Right atrium auricular region (tissue), 2 donors: Measurements from ENCODE around the gene SOX13. TPM values are rescaled to one million over a fixed set of nuclear protein-coding genes. Genes with fewer than 3 reads are reported as not detected.
"Not testable (repeated sequence)": the region's sequence is repeated elsewhere in the genome, so short reads cannot be mapped to it uniquely, and the experiment has no call there.

ENCODE experiments used
- DNase-seq: peaks from one replicate; pipeline ENCODE4 v3.0.0-alpha.2; 2019; ENCODE audit warnings: low spot score
- H3K27ac ChIP-seq, 2 donors: fragments of 200-600 bp; sonication (generic); 1 replicate in 1 of 2; 2 replicates in 1 of 2; pipeline ENCODE4 v1.5.1; 2016 to 2019
- H3K27me3 ChIP-seq, 2 donors: fragments of 200-600 bp; sonication (generic); one replicate each; pipeline versions ENCODE4 v1.5.1 to v1.6.0; 2017 to 2019
- H3K36me3 ChIP-seq: fragments of 200-600 bp; sonication (generic); one replicate; pipeline ENCODE4 v1.5.1; 2016
- H3K4me1 ChIP-seq, 2 donors: fragments of 200-600 bp; sonication (generic); one replicate each; pipeline versions ENCODE4 v1.5.1 to v1.6.0; 2017 to 2019
- H3K4me3 ChIP-seq, 2 donors: fragments of 200-600 bp; sonication (generic); 1 replicate in 1 of 2; 2 replicates in 1 of 2; pipeline ENCODE4 v1.5.1; 2017 to 2019; ENCODE audit warnings: mild to moderate bottlenecking in 1 of 2, moderate library complexity in 1 of 2
- H3K9me3 ChIP-seq, 2 donors: fragments of 200-600 bp; sonication (generic); one replicate each; pipeline ENCODE4 v1.5.1; 2019
- total RNA-seq, 2 donors: library from RNA; depleted of rRNA; stranded (reverse); fragments of >200 nt; gene quantifications; one replicate each; pipeline ENCODE4 v1.1.0, GENCODE V29; 2016
- TF ChIP-seq, protein P1 (sequence below), 2 donors: fragments of 200-600 bp; sonication (generic); IDR thresholded peaks; one replicate each; pipeline ENCODE4 v1.5.1; 2019; ENCODE audit warnings: antibody characterized with exemption in 2 of 2

SOX13 gene
- total RNA-seq, 2 donors from 2014 or later, result 7.9 to 8.6 TPM

DNA sequence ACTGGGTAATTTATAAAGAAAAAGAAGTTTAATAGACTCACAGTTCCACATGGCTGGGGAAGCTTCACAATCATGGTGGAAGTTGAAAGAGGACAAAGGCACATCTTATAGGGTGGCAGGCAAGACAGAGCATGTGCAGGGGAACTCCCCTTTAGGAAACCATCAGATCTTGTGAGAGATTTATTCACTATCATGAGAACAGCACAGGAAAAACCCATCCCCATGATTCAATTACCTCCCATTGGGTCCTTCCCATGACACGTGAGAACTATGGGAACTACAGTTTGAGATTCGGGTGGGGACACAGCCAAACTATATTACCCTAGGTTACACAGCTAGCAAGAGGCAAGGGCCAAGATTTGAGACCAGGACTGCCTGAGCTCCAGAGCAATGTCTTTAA lies 30.4 kb upstream of the SOX13 start:
- Histone ChIP-seq H3K27ac (peak overlapping the region; percentile 13 to 67), H3K27me3 (no peaks in the 10 kb centered on the region), H3K36me3 (no peaks in the 10 kb centered on the region), H3K4me1 (peaks cover 0 to 35% of the 10 kb centered on the region in 2 donors), H3K9me3 (no peaks in the 10 kb centered on the region), H3K4me3 (no peak overlapping the region)
- TF ChIP-seq, protein P1, sequence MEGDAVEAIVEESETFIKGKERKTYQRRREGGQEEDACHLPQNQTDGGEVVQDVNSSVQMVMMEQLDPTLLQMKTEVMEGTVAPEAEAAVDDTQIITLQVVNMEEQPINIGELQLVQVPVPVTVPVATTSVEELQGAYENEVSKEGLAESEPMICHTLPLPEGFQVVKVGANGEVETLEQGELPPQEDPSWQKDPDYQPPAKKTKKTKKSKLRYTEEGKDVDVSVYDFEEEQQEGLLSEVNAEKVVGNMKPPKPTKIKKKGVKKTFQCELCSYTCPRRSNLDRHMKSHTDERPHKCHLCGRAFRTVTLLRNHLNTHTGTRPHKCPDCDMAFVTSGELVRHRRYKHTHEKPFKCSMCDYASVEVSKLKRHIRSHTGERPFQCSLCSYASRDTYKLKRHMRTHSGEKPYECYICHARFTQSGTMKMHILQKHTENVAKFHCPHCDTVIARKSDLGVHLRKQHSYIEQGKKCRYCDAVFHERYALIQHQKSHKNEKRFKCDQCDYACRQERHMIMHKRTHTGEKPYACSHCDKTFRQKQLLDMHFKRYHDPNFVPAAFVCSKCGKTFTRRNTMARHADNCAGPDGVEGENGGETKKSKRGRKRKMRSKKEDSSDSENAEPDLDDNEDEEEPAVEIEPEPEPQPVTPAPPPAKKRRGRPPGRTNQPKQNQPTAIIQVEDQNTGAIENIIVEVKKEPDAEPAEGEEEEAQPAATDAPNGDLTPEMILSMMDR (IDR thresholded peaks at IDR 0.05), result no peak
- no peak for DNase-seq

- DNase-seq, result no peak
- peaks cover 0 to 35% of the 10 kb centered on the region in 2 donors for H3K4me1 ChIP-seq
- H3K9me3 ChIP-seq, result no peaks in the 10 kb centered on the region
- no peaks in the 10 kb centered on the region for H3K36me3 ChIP-seq
- no peaks in the 10 kb centered on the region for H3K27me3 ChIP-seq
- peak overlapping the region in 1 of 2 donors; percentile 67 for H3K27ac ChIP-seq
- TF ChIP-seq, protein P1 (IDR thresholded peaks at IDR 0.05), result no peak
- H3K4me3 ChIP-seq, result no peak overlapping the region
These were observed 29.2 kb upstream of the SOX13 start for GRCh38 chr1:204043680-204044079.

DNA sequence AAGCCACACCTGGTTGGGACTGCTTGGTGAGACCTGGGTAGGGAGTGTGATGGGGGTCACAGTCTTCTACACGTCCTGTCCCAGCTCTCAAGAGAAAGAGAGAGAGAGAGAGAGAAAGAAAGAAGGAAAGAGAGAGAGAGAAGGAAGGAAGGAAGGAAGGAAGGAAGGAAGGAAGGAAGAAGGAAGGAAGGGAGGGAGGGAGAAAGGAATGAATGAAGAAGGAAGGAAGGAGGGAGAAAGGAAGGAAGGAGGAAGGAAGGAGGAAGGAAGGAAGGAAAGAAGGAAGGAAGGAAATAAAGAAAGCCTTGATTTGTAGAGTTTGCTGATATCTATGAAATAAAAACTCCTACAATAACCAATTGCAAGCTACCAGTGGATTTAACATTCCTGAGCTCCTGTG lies 28.5 kb upstream of the SOX13 start:
- Histone ChIP-seq H3K4me3 (no peak overlapping the region), H3K27ac (no peak overlapping the region), H3K4me1 (peaks cover 0 to 35% of the 10 kb centered on the region in 2 donors), H3K9me3 (no peaks in the 10 kb centered on the region), H3K36me3 (no peaks in the 10 kb centered on the region), H3K27me3 (no peaks in the 10 kb centered on the region)
- no peak for DNase-seq
- TF ChIP-seq, protein P1 (IDR thresholded peaks at IDR 0.05), result no peak

GRCh38 chr1:204045430-204045829 lies 27.5 kb upstream of the SOX13 start:
- H3K4me3 ChIP-seq, result no peak overlapping the region

DNA sequence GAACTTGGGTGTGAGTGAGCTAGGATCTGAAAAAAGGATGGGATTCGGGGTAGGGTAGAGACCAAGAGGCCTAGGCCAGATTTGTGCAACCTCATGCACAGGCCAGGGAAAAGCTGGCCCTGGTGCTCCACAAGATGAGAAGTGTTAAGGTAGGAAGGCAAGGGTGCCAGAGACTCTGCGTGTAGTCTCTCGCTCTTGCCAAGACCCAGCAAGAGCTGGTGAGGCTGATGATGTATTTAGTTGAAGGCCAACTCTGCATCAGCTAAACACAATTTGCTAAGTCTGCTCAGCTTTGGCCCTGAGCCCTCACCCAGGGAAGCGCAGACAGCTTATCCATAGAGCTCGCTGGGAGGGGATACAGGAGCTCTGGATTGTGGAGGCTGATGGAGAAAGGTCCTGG lies 26.6 kb upstream of the SOX13 start:
- Histone ChIP-seq H3K36me3 (no peaks in the 10 kb centered on the region), H3K4me1 (peaks cover 0 to 28% of the 10 kb centered on the region in 2 donors), H3K9me3 (no peaks in the 10 kb centered on the region), H3K27me3 (no peaks in the 10 kb centered on the region), H3K4me3 (no peak overlapping the region), H3K27ac (no peak overlapping the region)
- TF ChIP-seq, protein P1 (IDR thresholded peaks at IDR 0.05), result no peak
- no peak for DNase-seq

More at GRCh38 chr1:204045430-204045829, 27.5 kb upstream of the SOX13 start:
- no peaks in the 10 kb centered on the region for H3K9me3 ChIP-seq
- H3K27me3 ChIP-seq, result no peaks in the 10 kb centered on the region
- TF ChIP-seq, protein P1 (IDR thresholded peaks at IDR 0.05), result no peak
- DNase-seq, result no peak
- H3K4me1 ChIP-seq, result peaks cover 0 to 35% of the 10 kb centered on the region in 2 donors
- H3K27ac ChIP-seq, result peak overlapping the region in 1 of 2 donors; percentile 24
- no peaks in the 10 kb centered on the region for H3K36me3 ChIP-seq

DNA sequence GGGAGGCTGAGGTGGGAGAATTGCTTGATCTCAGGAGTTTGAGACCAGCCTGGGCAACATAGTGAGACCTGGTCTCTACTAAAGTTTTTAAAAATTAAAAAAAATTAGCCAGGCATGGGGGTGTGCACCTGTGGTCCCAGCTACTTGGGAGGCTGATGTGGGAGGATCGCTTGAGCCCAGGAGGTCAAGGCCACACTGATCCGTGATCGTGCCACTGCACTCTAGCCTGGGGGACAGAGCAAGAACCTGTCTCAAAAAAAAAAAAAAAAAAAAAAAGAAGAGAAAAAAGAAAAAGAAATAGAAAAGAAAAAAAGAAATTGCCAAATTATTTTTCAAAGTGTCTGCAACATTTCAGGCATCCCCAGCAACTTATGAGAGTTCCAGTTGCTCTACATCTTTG lies 24.1 kb upstream of the SOX13 start:
- not testable (repeated sequence) for H3K27ac ChIP-seq, DNase-seq, H3K4me3 ChIP-seq, H3K9me3 ChIP-seq, H3K36me3 ChIP-seq, H3K27me3 ChIP-seq
- H3K4me1 ChIP-seq, result peaks cover 0 to 10% of the 10 kb centered on the region in 2 donors
